Measurements from ENCODE around the gene AP1B1. TPM values are rescaled to one million over a fixed set of nuclear protein-coding genes. Genes with fewer than 3 reads are reported as not detected.

AP1B1 gene
- total RNA-seq, 1 experiment from 2014 or later: 68.1 TPM

DNA sequence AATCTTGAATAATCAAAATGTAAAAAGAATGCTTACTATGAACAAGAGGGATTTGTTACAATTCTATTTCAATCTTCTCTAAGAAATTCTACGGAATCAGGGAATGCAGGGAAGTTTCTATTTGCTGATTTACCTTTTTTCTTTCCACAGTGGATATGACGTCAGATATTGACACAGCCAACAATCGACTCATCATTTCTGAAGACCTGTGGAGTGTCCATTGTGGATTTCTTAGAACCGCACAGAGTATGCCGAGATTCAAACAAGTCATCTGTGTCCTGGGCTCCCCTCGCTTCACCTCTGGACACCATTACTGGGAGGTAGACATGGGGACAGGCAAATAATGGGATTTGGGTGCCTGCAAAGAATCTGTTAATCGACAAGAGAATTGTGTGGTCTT, 45.9 kb upstream of the AP1B1 start:
- BruUV-seq (replicated peaks): no TSS peak
- Histone ChIP-seq H3K9me3 (ENCODE audit: low read depth, low read length, poor library complexity, severe bottlenecking) (no peaks in the 10 kb centered on the region), H3K27me3 (replicated peaks; ENCODE audit: insufficient read depth, low read depth, low read length, poor library complexity) (peaks cover 2% of the 10 kb centered on the region), H3K4me1 (ENCODE audit: insufficient read depth, low read length, poor library complexity, severe bottlenecking) (no peaks in the 10 kb centered on the region), H3K36me3 (ENCODE audit: insufficient read depth, low read length, poor library complexity, severe bottlenecking) (no peaks in the 10 kb centered on the region), H3K4me3 (ENCODE audit: low read depth, low read length, poor library complexity, severe bottlenecking) (no peak overlapping the region), H3K27ac (ENCODE audit: low read depth, low read length, poor library complexity, severe bottlenecking) (no peak overlapping the region)
- TF ChIP-seq, protein P1, sequence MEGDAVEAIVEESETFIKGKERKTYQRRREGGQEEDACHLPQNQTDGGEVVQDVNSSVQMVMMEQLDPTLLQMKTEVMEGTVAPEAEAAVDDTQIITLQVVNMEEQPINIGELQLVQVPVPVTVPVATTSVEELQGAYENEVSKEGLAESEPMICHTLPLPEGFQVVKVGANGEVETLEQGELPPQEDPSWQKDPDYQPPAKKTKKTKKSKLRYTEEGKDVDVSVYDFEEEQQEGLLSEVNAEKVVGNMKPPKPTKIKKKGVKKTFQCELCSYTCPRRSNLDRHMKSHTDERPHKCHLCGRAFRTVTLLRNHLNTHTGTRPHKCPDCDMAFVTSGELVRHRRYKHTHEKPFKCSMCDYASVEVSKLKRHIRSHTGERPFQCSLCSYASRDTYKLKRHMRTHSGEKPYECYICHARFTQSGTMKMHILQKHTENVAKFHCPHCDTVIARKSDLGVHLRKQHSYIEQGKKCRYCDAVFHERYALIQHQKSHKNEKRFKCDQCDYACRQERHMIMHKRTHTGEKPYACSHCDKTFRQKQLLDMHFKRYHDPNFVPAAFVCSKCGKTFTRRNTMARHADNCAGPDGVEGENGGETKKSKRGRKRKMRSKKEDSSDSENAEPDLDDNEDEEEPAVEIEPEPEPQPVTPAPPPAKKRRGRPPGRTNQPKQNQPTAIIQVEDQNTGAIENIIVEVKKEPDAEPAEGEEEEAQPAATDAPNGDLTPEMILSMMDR (conservative IDR thresholded peaks at IDR 0.05; ENCODE audit: low read depth, low read length): no peak
- POLR2A ChIA-PET (ENCODE audit: low non-redundant PET): no interaction called here
- CTCF ChIA-PET: no interaction called here
- intact Hi-C loops (cut with micrococcal nuclease; ENCODE audit: unreplicated experiment): no loop called here
- no peak for DNase-seq (ENCODE audit: low spot score)

DNA sequence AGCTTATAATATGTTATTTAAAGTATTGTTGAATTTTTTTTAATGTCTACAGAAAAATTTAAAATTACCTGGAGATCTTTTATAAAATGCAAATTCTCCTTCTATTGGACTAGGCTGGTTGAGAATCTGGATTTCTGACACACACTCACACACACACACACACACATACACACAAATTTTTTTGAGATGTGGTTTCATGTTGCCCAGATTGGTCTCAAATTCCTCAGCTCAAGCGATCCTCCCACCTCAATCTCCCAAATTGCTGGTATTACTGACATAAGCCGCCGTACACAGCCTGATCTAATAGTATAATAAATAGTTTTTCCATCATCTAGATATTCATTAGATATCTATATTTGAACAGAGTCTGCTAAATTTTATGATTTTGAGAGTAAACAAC, 45.5 kb upstream of the AP1B1 start:
- no peaks in the 10 kb centered on the region for H3K36me3 ChIP-seq (ENCODE audit: insufficient read depth, low read length, poor library complexity, severe bottlenecking)
- H3K27me3 ChIP-seq (replicated peaks; ENCODE audit: insufficient read depth, low read depth, low read length, poor library complexity): peaks cover 2% of the 10 kb centered on the region
- DNase-seq (ENCODE audit: low spot score): no peak
- H3K4me1 ChIP-seq (ENCODE audit: insufficient read depth, low read length, poor library complexity, severe bottlenecking): no peaks in the 10 kb centered on the region
- POLR2A ChIA-PET (ENCODE audit: low non-redundant PET): no interaction called here
- CTCF ChIA-PET: no interaction called here
- TF ChIP-seq, protein P1 (conservative IDR thresholded peaks at IDR 0.05; ENCODE audit: low read depth, low read length): no peak
- no peak for TF ChIP-seq EZH2 (IDR thresholded peaks at IDR 0.05; ENCODE audit: borderline replicate concordance, low read depth, low read length, poor library complexity, severe bottlenecking)
- BruUV-seq (replicated peaks): no TSS peak
- no peaks in the 10 kb centered on the region for H3K9me3 ChIP-seq (ENCODE audit: low read depth, low read length, poor library complexity, severe bottlenecking)
- no peak overlapping the region for H3K27ac ChIP-seq (ENCODE audit: low read depth, low read length, poor library complexity, severe bottlenecking)
- intact Hi-C loops (cut with micrococcal nuclease; ENCODE audit: unreplicated experiment): no loop called here
- H3K4me3 ChIP-seq (ENCODE audit: low read depth, low read length, poor library complexity, severe bottlenecking): no peak overlapping the region

DNA sequence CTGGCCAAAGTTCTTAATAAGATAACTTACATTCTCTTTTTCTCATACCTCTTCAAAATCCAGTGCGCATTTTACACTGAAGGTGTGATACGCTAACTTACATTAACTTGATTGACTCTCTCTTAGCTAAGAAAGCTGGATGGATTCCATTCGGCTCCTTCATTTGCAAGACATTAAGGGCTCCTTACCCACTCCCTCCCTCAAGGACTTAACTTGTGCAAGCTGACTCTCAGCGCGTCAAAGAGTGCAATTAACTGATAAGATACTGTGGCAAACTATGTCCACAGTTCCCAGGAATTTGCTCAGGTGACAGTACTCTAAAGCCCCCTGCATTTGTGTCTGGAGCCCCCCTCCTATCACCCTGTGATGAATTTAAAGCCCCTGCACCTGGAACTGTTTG, 43.6 kb upstream of the AP1B1 start:
- no peak for DNase-seq (ENCODE audit: low spot score)
- no peaks in the 10 kb centered on the region for H3K9me3 ChIP-seq (ENCODE audit: low read depth, low read length, poor library complexity, severe bottlenecking)
- no TSS peak for BruUV-seq (replicated peaks)
- H3K27ac ChIP-seq (ENCODE audit: low read depth, low read length, poor library complexity, severe bottlenecking): no peak overlapping the region
- H3K4me3 ChIP-seq (ENCODE audit: low read depth, low read length, poor library complexity, severe bottlenecking): no peak overlapping the region
- H3K27me3 ChIP-seq (replicated peaks; ENCODE audit: insufficient read depth, low read depth, low read length, poor library complexity): peaks cover 2% of the 10 kb centered on the region
- CTCF ChIA-PET: no interaction called here
- no peaks in the 10 kb centered on the region for H3K36me3 ChIP-seq (ENCODE audit: insufficient read depth, low read length, poor library complexity, severe bottlenecking)
- POLR2A ChIA-PET (ENCODE audit: low non-redundant PET): no interaction called here
- TF ChIP-seq, protein P1 (conservative IDR thresholded peaks at IDR 0.05; ENCODE audit: low read depth, low read length): no peak
- no peak for TF ChIP-seq EZH2 (IDR thresholded peaks at IDR 0.05; ENCODE audit: borderline replicate concordance, low read depth, low read length, poor library complexity, severe bottlenecking)
- intact Hi-C loops (cut with micrococcal nuclease; ENCODE audit: unreplicated experiment): no loop called here
- no peaks in the 10 kb centered on the region for H3K4me1 ChIP-seq (ENCODE audit: insufficient read depth, low read length, poor library complexity, severe bottlenecking)
